GM12891 (cell line): ENCODE measurements around the gene RTN4RL1.
"Not testable (repeated sequence)": the region's sequence is repeated elsewhere in the genome, so short reads cannot be mapped to it uniquely, and the experiment has no call there.

ENCODE experiments used
- DNase-seq: peaks from one replicate; pipeline ENCODE4 v3.0.0; 2011; ENCODE audit warnings: low spot score; ENCODE audit not compliant: insufficient read length
- FAIRE-seq: peaks from 2 replicates; lab custom pipeline; 2011; peaks lifted over from hg19 to GRCh38; lab: Jason Lieb, UNC
- PAX5 ChIP-seq: IDR thresholded peaks from 2 replicates; pipeline ENCODE4 v1.6.1; 2011; ENCODE audit warnings: low read length, moderate library complexity, mild to moderate bottlenecking; ENCODE audit not compliant: insufficient read depth, severe bottlenecking
- POLR2A ChIP-seq: IDR thresholded peaks from 2 replicates; pipeline ENCODE4 v1.6.1; 2011; ENCODE audit warnings: low read depth, low read length, control low read depth
- POLR2AphosphoS5 ChIP-seq: IDR thresholded peaks from 2 replicates; pipeline ENCODE4 v1.6.1; 2011; ENCODE audit warnings: low read depth, low read length, control low read depth
- POU2F2 ChIP-seq: IDR thresholded peaks from 2 replicates; pipeline ENCODE4 v1.6.1; 2011; ENCODE audit warnings: low read depth, mild to moderate bottlenecking, control low read depth, low read length, moderate library complexity
- SPI1 ChIP-seq: IDR thresholded peaks from 2 replicates; pipeline ENCODE4 v1.6.1; 2011; ENCODE audit warnings: low read depth, low read length, control low read depth
- TAF1 ChIP-seq: IDR thresholded peaks from 2 replicates; pipeline ENCODE4 v1.6.1; 2011; ENCODE audit warnings: low read depth, low read length, control low read depth

The RTN4RL1 gene

DNA sequence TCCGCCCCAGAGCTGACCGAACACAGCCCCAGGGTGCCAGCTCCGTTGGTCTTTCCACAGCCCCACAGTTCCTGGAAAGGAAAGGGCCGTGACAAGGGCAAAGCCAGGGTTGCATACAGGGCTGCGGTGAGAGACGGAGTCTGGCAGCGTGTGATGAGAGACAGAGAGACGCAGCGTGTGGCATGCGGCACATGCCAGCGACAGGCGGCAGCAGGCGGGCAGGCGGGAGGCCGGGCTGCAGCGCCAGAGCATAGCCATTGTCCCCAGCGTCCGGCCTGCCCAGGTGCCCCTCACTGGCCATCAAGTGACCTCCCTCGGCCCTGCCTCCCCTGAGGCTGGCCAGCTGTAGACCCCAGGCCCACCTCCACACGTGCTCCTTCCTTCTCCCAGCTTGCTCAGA, 8.6 kb downstream of the RTN4RL1 start:
- FAIRE-seq, result no peak
- TF ChIP-seq POU2F2 (no peak), POLR2AphosphoS5 (no peak), SPI1 (no peak), POLR2A (no peak), TAF1 (no peak), PAX5 (no peak)

DNA sequence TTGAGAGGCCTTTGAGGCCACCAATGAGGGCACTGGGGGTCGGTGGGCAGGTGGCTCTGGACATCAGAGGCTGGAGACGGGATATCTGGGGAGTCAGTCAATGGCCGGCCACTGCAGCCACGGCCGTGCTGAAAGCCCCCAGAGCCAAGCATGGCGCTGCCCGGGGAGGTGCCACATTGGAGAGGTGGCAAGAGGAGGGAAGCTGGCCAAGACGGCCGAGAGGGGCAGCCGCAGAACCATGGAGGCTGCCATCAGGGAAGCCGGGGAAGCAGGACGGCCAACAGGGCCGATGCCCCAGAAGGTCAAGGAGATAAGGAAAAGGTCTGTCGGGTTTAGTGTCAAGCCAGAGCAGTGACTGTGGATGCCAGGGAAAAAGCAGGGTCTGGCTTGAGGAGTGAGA, 9.8 kb downstream of the RTN4RL1 start:
- no peak for TF ChIP-seq POLR2AphosphoS5
- TF ChIP-seq SPI1, result no peak
- TF ChIP-seq PAX5, result no peak
- no peak for TF ChIP-seq POU2F2
- TF ChIP-seq POLR2A, result no peak
- no peak for TF ChIP-seq TAF1
- FAIRE-seq, result no peak
- DNase-seq, result no peak

More for the DNA sequence above, 8.6 kb downstream of the RTN4RL1 start:
- DNase-seq, result no peak

DNA sequence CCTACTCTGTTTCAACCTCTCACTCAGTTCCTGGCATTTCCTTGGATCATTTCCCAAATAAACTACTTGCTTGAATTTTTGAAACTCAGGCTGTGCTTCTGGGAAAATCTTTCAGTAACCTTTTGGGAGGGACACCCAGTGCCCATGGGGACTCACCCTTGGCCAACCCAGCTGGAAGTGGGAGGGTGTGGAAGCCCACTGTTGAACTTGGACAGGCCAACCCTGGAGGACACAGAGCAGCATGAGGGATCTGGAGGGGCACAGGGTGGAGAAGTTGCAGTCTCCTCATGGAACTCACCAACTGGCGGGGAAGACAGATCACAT, 11.2 kb downstream of the RTN4RL1 start:
- FAIRE-seq, result no peak
- TF ChIP-seq POU2F2 (no peak), SPI1 (no peak), POLR2AphosphoS5 (no peak), PAX5 (no peak), TAF1 (no peak), POLR2A (no peak)
- DNase-seq, result no peak

DNA sequence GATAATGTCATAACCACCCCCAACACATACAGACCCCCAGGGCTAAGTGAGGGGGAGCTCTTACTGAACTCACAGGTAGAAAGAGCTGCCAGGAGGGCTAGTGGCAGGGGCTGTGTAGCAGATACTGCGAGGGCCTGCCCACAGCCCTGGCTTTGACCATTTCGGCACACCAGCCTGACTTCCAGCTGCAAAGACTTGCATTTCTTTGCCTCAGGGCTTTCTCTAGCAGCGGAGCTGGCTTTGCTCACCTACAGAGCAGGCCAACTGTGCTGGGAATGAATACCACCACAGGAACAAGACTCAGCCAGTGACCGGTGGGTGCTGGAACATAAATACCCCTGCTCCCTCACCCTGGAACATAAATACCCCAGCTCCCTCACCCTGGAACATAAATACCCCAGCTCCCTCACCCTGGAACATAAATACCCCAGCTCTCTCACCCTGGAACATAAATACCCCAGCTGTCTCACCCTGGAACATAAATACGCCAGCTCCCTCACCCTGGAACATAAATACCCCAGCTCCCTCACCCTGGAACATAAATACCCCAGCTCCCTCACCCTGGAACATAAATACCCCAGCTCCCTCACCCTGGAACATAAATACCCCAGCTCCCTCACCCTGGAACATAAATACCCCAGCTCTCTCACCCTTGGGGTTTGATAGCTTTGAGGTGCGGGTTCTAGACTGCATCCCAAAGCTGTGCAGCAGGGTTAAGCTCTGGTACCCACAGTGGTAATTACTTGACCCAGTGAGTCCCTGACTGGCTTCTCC, 11.7 kb downstream of the RTN4RL1 start:
- not testable (repeated sequence) for DNase-seq, FAIRE-seq

DNA sequence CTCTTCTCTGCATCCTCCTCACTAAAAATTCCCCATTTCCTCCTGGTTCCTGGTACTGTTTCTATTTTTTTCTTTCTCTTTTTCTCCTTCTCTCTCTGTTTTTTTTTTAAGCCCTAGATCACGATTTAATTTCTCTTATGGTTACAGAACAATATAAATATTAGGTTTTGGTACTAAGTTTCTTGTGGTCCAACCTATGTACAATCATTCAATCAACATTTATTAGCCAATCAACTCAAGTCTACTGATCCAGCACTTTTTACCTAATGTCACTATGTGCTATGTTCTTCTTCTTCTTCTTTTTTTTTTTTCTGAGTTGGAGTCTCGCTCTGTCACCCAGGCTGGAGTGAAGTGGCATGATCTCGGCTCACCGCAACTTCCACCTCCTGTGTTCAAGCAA, 12.6 kb downstream of the RTN4RL1 start:
- DNase-seq (no peak), FAIRE-seq (no peak)
- no peak for TF ChIP-seq POU2F2
- no peak for TF ChIP-seq SPI1
- TF ChIP-seq PAX5, result no peak
- no peak for TF ChIP-seq POLR2A
- TF ChIP-seq TAF1, result no peak
- TF ChIP-seq POLR2AphosphoS5, result no peak

DNA sequence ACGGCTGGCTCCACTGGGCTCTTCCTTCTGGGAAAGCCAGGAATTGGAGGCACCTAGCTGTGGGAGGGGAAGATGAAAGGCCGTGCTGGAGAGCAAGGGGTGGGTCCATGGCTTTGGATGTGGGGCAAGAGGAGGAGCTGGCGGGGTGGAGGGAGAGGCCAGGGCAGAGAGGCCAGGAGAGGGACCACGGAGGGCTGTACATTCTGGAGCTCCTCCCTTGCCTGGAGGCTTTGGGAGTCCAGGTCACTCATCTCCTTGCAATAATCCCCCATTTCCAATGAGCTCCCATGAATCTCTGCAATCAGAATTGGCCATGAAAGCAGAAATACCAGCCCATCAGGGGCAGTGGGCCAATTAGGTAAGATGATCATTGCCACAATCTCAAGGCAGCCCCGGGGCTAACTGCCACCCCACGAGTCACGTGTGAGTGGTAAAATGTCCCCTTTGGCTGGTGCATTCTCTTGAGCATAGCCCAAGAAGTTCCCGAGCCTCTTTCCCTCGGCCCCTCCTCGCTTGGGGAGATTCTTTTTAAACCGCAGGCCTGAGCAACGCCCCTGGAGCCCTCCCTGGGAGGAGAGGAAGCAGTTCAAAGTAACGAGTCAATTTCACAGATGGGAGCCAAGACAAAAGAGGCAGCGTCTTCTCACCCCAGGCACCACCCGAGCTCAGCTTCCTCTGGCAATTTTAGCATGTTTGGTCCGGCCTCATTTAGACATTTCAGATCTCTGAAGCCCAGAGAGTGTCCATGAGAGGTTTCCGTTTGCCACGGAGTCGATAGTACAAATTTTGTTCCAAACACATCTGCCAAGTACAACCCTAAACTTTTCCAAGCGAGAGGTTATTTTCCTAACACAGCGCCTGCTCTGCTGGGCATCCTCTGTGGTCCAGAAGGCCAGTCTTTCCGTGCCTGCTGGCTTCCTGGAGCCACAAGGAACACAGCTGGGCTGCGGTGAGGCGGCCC, 13.4 kb downstream of the RTN4RL1 start:
- FAIRE-seq (no peak), DNase-seq (no peak)
- no peak for TF ChIP-seq PAX5
- no peak for TF ChIP-seq POLR2A
- TF ChIP-seq POLR2AphosphoS5, result no peak
- no peak for TF ChIP-seq SPI1
- no peak for TF ChIP-seq POU2F2
- no peak for TF ChIP-seq TAF1

DNA sequence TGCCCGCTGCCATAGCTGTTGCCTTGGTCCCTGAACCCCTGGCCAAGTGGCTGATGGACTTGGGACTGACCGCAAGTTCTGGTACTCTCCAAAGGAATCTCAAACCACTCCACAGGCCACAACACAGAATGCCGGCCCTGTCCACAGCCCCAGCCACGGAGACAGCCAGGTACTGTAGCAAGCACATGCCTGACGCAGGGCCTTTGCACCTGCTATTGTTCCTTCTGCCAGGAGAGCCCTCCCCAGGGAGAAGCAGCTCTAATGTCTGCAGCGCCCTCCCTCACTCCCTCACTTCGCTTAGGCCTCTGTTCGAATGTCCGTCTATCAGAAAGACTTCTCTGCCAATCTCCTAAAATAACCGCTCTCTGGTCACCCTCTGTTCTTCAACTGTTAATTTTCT, 15.4 kb downstream of the RTN4RL1 start:
- DNase-seq (no peak), FAIRE-seq (no peak)
- TF ChIP-seq TAF1, result no peak
- no peak for TF ChIP-seq SPI1
- no peak for TF ChIP-seq POLR2A
- TF ChIP-seq PAX5, result no peak
- no peak for TF ChIP-seq POU2F2
- TF ChIP-seq POLR2AphosphoS5, result no peak

DNA sequence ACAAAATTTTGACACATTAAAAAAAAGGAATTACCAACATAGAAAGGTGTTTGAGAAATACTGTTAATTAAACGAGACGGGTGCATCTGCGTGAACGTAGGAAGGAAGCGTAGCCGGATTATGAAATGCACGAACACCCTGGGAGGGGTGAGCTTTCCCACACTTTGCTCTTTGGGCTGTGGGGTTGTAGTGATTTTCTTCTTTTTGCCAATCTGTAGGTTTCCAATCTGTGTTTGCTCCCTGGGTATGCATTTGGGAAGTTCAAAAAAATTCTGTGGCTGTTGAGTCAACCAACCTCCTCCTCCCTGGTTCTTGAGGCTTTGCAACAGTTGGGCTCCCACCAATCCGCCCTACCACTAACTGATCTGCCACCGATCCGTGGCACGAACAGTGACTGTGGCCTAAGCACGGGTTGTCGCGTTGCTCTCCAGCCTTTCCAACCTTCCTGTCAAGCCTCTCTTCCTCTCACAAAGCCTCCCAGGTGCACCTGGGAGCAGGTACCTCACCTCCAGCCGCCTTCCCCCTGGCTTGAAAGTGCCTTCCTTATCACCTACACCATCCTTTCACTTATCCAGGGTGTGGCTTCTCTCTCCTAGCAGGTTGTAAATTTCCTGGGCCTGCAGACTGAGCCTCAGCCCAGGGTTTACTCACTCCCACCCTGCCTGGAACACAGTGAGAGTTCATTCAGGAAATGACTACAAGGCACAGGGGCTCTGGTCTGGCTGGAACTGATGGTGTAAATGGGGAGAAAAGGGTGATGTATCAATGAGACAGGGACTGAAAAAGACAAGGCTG, 16.6 kb downstream of the RTN4RL1 start:
- no peak for TF ChIP-seq POU2F2
- no peak for TF ChIP-seq TAF1
- no peak for TF ChIP-seq PAX5
- no peak for TF ChIP-seq POLR2AphosphoS5
- TF ChIP-seq POLR2A, result no peak
- no peak for TF ChIP-seq SPI1
- FAIRE-seq, result no peak

More for the DNA sequence above, 16.6 kb downstream of the RTN4RL1 start:
- no peak for DNase-seq
